Activated naive CD4-positive, alpha-beta T cell treated with anti-CD3 and anti-CD28 coated beads, Interleukin-2, amount 50 U/mL, for 16 hours (primary cell): ENCODE data around the gene HCFC2.
A peak's percentile ranks its signal among the peaks of the same experiment; 100 is the strongest.
"Not testable (repeated sequence)": the region's sequence is repeated elsewhere in the genome, so short reads cannot be mapped to it uniquely, and the experiment has no call there.

ENCODE experiments used
- DNase-seq: peaks from one replicate; pipeline ENCODE4 v3.0.0-alpha.2; 2020

HCFC2 gene

GRCh38 chr12:104064031-104064841 is at the start of gene HCFC2:
TSS of gene HCFC2 (plus strand) at chr12:104064531. CDS start at chr12:104064561, 30 bp downstream.
- DNase-seq: peak; percentile 91

DNA sequence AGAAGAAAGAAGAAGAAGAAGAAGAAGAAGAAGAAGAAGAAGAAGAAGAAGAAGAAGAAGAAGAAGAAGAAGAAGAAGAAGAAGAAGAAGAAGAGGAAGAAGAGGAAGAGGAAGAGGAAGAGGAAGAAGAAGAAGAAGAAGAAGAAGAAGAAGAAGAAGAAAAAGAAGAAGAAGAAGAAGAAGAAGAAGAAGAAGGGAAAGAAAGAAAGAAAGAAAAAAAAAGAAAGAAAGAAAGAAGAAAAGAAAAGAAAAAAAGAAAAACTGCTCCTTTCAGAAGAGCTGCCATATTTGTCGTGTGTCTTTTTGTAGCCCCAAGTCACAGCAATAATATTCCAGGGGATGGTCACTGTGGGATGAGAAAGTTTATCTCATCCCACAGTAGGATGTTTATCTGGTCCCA is 42.5 kb upstream of the HCFC2 start:
- not testable (repeated sequence) for DNase-seq

DNA sequence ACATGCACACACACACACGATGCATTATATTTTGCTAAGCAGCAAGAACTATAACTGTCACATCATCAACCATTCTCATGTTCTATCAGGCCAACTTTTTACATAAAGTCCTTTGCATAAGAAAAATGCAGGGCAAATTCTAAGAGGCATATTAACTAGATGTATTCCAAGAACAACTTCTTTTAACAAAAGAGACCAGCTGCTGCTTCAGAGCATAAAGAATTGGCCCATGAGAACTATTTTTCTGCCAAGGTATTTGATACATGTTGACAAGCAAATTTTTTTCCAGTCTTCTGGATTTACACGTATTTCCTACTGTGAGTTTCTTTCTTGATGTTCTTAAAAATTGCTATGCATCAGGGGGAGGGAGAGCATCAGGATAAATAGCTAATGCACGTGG is 41.5 kb upstream of the HCFC2 start:
- DNase-seq: no peak

GRCh38 chr12:104023710-104024109 is 40.6 kb upstream of the HCFC2 start:
- DNase-seq: no peak

DNA sequence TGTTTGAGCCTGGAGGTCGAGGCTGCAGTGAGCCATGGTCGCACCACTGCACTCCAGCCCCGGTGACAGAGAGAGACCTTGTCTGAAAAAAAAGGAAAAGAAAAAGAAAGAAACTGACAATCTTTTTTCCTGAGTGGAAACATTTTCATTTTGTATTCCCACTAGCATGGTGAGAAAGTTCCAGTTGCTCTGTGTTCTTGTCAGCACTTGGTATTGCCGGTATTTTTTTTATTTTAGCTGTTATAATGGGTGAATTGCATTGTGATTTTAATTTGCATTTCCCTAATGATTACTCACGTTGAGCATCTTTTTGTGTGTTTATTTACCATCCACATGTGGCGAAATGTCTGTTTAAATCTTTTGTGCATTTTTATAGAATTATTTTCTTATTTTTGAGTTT is 40.0 kb upstream of the HCFC2 start:
- DNase-seq: no peak

GRCh38 chr12:104025771-104026170 is 38.6 kb upstream of the HCFC2 start:
- DNase-seq: no peak

DNA sequence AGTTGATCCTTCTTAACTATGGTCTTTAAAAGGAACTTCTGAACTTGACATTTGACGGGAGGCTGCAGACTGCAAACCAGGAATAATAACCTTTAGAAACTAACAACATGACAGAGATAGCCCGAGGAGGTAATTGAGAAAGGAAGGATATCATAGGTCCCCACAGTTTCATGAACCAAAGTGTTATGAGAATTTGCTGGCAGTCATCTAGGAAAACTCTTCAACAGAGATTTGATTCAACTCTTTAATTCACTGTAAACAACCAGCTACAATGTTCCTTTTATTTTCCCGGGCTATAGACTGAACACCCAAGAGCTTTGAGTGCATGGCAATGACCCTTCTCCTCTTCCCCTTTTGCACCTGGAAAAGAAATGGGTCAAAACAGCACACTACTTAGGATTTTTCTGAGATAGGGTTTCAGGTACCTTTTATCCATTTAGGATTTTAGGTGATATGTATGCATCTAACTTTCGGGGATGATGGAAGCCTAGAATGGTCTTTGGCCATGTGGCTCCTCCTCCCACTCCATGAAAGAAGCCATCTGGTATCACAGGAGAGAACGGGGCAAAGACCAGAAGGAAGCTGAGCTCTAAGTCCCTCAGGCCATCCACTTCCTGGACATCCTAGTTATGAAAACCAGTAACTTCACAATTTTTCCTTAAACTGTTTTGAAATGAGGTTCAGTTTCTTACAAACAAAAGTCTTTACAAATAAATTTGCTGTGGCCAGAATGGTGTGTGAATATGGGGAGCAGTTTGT is 37.3 kb upstream of the HCFC2 start:
- DNase-seq: no peak

DNA sequence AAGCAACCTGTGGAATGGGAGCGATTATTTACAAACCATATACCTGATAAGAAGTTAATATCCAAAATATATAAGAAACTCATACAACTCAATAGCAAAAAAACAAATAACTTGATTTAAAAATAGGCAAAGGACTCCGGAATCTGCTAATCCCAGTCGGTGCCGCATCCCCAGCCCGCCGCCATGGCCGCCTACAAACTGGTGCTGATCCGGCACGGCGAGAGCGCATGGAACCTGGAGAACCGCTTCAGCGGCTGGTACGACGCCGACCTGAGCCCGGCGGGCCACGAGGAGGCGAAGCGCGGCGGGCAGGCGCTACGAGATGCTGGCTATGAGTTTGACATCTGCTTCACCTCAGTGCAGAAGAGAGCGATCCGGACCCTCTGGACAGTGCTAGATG is 33.7 kb upstream of the HCFC2 start:
- not testable (repeated sequence) for DNase-seq

- not testable (repeated sequence) for DNase-seq
These were observed 28.2 kb upstream of the HCFC2 start for GRCh38 chr12:104036143-104036542.

GRCh38 chr12:104039769-104040168 is 24.6 kb upstream of the HCFC2 start:
- DNase-seq: not testable (repeated sequence)

DNA sequence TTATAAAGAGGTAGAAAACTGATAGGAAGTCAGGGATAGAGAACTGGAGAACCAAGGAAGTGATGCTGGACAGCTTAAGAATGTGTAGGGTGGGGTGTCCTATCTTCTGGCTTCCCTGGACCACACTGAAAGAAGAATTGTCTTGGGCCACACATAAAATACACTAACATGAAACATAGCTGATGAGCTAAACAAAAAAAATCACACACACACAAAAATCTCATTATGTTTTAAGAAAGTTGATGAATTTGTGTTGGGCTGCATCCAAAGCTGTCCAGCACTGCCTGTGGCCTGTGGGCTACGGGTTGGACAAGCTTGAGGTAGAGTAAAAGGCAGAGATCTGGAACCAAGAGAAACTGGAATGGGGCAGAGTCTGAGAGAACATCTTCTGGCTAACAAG is 21.8 kb upstream of the HCFC2 start:
- DNase-seq: no peak

DNA sequence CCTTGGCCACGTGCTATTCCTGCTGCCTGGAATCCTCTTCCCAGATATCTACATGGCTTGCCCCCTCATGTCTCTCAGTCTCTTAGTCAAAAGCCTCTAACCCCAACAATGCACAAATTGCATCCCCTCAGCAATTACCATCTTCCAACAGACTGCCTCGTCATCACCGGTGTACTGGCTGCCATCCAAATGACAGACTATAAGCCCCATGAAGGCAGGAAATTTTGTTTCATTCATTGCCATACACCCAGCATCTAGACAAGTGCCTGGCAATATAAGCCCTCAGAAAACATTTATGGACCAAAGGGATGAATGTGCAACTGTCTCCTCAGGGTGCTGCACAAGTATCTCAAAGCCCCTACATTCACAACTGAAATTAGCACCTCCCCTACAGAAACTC is 20.2 kb upstream of the HCFC2 start:
- no peak for DNase-seq

DNA sequence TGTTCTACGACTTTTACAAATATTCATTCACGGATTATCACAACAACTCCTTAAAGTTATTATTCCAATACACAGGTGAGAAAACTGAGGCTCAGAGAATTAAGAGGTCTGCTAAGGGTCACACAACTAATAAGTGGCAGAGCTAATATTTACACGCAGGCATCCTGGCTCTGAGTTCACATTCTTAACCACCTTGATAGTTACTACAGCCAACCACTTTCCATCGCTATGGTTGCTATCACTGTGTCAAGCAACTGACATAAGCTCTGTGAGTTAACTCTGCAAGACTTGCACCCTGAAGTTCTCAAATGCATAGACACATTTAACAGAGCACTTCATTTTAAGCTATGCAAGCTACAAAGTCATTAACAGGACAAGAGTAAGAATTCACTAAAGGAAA is 18.0 kb upstream of the HCFC2 start:
- no peak for DNase-seq

- DNase-seq: no peak
These were observed 16.2 kb upstream of the HCFC2 start for GRCh38 chr12:104048162-104048561.

DNA sequence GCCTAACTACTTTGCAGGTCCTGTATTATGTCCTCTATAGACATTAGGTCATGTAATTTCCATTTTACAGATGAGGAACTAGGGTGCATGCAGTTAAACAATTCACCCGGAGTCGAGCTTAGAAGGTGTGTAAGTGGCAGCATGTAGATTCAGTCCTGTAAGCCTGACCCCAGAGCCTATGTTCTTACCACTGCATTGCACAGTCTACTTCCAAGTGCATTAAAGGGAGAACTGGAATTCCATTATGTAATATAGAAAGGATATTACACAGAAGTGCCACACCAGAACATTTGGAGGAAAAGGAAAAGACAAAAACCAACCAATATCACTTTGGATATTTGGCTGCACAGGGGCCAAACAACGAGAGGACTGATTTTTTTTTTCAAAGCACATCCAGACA is 15.5 kb upstream of the HCFC2 start:
- DNase-seq: no peak

DNA sequence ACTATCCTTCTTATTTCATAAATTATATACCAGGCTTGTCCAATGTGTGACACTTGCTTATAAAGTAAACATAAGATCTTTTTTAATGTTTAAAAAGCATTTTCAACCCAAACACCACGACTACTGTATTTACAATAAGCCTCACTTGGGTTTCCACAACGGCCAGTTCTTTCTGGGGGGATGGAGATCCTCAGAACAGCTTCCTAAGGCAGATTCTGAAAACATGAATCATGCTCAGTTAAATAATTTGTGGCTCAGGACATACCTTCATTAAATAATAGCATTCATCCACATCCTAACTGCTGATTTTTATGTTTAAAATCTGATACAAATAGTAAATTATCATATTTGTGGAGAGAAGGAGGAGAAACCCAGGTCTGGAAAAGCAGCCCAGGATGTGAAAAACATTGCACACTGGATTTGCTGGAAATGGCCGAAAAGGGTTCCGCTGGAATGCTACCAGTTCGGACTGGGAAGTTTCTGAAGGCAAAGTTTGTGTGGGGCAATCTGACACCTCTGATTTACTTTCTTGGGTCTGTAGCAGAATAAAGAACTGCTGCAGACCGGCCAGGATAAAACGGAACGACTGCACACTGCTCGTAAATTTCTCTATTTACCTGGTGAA is 14.9 kb upstream of the HCFC2 start:
- no peak for DNase-seq

GRCh38 chr12:104049903-104050356 is 14.4 kb upstream of the HCFC2 start, which contains the start of gene GLT8D2:
TSS of gene GLT8D2 (minus strand) at chr12:104050187. CDS start at chr12:104019648, 30,539 bp downstream.
- DNase-seq: no peak

GRCh38 chr12:104050436-104050835 is 13.9 kb upstream of the HCFC2 start:
- no peak for DNase-seq

DNA sequence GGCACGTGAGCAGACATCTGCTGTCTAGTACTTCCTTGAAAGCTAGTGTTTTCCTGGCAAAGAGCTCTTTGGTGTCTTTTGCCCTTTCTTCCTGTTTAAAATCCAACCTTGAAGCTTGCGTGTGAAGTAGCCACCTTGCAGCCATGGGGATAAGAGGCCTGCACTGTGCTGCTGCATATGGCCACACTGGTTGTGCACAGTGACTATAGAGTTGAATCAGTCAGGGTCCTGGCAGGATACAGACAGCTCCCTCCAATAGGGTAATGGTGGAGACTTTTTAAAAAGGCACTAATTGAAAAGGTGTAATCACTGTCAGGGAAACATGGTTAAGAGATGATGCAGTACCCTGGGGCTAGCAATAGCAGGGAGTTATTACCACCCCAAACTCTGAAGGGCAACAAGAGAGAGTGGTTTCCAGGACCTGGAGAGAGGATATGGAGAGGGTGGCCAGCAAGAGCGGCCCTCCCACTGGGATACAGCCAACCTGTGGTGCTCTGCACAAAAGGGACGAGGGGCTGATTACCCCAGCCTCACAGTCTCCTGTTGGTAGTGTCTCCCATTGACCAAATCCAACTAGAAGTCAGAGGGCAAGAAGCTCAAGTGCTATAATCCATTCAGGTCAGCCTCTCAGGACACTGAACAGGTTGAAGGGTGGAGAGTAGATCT is 9.5 kb upstream of the HCFC2 start:
- no peak for DNase-seq

GRCh38 chr12:104055686-104056388 is 8.5 kb upstream of the HCFC2 start:
- no peak for DNase-seq

- no peak for DNase-seq
These were observed 7.8 kb upstream of the HCFC2 start for GRCh38 chr12:104056419-104056972.

- DNase-seq: no peak
These were observed 6.5 kb upstream of the HCFC2 start for GRCh38 chr12:104057771-104058197.
